Muscle of arm (tissue), 12 donors: ENCODE results near the gene CCDC194. TPM values are rescaled to one million over a fixed set of nuclear protein-coding genes. Genes with fewer than 3 reads are reported as not detected.
A peak's percentile ranks its signal among the peaks of the same experiment; 100 is the strongest.
"Not testable (repeated sequence)": the region's sequence is repeated elsewhere in the genome, so short reads cannot be mapped to it uniquely, and the experiment has no call there.

ENCODE experiments used
- DNase-seq: peaks from one replicate; pipeline ENCODE4 v3.0.0-alpha.2; 2013
- polyA plus RNA-seq, 12 donors: library from polyadenylated mRNA; unstranded; fragments of 120-200 nt; gene quantifications; one replicate each; pipeline ENCODE4 v1.2.1, GENCODE V29; 2013; ENCODE audit not compliant: insufficient read length in 12 of 12

Gene CCDC194
- polyA plus RNA-seq, 12 donors: not detected

DNA sequence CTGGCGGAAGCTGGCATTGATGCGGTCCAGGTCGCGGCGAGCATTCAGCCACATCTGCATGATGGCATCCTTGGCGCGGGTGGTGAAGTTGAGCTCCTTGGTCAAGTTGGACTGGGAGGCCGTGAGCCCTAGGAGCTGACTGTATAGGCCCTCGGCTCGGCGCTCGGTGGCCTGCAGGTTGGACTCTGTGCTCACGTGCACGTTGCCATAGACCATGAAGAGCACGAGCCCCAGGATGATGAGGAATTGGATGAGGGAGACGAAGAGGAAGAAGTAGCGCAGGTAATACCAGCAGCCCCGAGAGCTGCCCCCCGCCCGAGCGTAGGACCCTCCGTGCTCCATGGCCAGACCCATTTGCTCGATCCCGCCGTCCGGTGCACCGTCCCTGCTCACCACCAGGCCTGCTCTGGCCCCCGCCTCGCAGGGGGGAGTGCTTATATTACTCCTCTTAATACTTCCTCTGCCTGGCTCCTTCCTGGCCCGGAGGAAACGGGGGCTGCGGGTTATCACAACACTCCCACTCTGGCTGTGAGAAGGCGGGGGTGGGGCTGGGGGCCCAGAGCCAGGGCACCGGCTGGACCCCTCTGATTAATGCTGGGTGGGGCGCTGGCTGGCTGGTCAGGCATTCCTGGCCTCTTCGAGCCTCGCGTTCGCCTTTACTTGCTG is 16.9 kb downstream of the CCDC194 start, which contains the start of gene PLVAP:
PLVAP (minus strand) TSS at position 408 of the 666 bp plus-strand sequence; CDS start at position 354, 54 bp downstream.
- DNase-seq: no peak

DNA sequence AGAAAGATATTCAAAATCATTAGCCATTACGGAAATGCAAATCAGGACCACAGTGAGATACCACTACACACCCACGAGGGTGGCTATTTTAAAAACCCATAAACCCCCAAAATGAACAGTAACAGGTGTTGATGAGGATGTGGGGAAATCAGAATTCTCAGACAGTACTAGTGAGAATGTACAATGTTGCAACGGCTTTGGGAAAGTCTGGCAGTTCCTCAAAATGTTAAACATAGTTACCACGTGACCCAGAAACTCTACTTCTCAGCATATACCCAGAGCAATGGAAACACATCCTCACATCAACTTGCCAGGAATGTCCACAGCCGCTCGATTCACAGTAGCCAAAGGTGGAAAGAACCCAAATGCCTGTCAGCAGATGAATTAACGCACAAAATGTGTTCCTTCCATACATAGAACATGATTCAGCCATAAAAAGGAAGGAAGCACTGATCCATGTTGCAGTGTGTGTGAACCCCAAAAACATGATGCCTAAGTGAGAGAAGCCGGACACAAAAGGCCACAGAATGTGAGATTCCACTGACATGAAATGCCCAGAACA is 23.9 kb downstream of the CCDC194 start:
- DNase-seq: peak; percentile 53

DNA sequence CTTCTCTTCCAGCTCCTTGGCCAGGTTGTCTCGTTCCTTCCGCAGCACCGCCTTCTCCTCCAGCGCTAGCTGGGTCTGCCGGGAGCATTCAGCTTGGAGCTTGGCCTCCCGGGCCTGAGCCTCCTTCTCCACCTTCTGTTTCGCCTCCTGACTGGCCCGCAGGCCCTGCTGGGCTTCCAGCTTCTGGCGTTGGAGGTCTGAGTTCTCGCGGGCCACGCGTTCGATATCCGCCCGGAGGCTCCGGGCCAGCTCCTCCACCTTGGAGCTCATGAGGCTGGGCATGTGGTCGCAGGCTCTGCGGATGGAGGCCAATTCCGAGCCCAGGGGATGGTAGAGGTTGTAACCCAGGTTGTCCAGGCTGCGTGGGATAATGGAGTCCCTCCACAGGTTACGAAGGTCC is 28.6 kb downstream of the CCDC194 start:
- no peak for DNase-seq

DNA sequence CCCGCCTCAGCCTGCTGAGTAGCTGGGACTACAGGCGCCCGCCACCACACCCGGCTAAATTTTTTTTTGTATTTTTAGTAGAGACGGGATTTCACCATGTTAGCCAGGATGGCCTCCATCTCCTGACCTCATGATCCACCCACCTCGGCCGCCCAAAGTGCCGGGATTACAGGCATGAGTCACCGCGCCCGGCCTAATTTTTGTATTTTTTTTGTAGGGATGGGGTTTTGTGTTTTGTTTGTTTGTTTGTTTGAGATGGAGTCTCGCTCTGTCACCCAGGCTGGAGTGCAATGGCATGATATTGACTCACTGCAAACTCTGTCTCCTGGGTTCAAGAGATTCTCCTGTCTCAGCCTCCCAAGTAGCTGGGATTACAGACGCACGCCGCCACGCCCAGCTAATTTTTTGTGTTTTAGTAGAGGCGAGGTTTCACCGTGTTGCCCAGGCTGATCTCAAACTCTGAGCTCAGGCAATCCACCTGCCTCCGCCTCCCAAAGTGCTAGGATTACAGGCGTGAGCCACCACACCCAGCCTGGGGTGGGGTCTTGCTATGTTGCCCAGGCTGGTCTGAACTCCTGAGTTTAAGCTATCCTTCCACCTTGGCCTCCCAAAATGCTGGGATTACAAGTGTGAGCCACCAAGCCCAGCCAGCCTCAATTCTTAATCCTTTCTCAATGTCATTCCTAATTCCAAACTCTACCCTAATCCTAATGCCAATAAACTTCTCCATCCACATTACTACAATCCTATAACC is 30.0 kb downstream of the CCDC194 start:
- not testable (repeated sequence) for DNase-seq

DNA sequence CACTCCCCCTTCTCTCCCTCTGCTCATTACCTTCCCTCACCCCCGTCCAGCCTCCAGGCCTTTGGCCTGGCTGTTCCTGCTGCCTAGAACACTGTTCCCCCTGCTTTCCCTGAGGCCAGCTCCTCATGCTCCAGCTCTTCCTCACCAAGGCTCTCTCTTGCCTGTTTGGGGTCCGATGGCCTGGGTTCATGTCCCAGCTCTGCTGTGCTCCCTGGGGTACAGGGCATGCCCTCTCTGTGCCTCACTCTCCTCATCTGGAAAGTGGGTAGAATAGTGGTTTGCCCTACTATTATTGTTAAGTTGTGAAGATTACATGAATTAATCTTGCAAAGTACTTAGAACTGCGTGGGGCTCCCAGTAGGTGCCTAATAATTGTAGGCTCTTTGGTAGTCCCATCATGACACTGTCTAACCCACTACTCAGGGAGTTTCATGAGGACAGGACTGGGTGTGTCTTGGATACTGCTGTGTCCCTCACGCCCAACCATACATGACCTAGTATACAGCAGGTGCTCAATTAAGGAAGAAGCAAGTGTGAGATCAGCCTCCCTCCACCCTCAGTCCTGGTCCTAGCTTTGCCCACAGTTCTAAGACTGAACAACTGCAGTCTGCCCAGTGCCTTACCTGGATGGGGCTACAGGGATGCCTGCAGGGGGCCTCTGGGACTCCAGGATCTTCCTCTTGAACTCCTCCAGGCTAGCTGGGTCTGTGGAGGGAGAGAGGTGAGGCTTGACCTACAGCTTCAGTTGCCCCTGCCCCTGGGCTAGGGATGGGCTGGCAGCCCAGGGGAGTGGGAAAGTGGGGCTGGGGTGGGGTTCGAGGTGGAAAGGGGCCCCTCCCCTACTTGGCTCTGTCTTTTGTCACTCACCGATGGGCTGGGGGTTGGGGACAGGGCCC is 33.8 kb downstream of the CCDC194 start:
- DNase-seq: no peak

DNA sequence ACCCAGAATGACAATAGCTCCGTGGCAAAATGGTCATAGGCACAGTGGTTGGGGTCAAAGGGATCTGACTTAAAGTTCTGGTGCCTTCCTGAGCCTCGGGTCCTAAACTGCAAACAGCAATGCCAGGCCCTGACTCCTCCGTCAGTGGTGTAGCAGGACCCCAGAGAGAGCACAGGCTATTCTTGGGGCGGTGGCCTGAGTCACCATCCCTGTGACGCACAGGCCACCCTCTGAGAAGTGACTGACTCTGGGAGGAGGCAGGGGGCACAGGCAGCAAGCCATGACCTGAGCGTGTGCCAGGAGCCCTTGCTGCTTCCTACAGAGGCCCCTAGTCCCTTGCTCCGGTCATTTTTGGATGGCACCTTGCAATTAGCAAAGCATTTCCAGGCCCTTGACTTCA is 35.6 kb downstream of the CCDC194 start:
- DNase-seq: no peak

DNA sequence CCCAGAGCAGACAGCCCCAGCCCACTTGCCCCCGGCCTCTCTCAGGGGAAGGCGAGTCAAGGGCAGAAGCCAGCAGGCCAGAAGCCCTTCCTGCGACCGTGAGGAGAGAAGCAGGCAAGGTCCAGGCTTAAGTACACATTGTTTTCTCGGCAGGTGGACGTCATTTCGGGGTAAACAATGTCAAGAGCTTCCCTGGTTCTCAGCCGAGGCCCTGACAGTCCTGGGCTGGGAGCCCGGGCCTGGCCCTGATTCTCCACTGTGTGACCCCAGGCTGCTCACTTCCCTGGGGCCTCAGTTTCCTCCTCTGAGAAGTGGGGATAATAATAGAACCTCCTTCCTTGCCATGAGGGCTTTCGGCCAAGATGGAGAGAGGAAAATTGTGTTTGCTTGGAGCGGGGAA is 36.3 kb downstream of the CCDC194 start:
- no peak for DNase-seq

DNA sequence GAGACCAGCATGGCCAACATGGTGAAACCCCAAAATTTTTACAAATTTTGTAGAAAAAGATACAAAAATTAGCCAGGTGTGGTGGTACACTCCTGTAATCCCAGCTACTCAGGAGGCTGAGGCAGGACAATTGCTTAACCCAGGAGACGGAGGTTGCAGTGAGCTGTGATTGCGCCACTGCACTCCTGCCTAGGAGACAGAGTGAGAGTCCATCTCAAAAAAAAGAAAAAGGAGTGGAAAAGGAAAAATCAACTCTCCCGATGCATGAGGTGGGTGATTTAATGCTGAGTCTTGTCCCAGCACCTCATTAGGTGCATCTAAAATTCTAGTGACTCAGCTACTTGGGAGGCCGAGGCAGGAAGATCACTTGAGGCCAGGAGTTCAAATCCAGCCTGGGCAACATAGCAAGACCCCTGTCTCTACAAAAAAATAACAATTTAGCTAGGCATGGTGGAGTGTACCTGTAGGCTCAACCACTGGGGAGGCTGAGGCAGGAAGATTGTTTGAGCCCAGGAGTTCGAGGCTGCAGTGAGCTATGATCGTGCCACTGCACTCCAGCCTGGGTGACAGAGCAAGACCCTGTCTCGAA is 36.8 kb downstream of the CCDC194 start:
- DNase-seq: no peak

DNA sequence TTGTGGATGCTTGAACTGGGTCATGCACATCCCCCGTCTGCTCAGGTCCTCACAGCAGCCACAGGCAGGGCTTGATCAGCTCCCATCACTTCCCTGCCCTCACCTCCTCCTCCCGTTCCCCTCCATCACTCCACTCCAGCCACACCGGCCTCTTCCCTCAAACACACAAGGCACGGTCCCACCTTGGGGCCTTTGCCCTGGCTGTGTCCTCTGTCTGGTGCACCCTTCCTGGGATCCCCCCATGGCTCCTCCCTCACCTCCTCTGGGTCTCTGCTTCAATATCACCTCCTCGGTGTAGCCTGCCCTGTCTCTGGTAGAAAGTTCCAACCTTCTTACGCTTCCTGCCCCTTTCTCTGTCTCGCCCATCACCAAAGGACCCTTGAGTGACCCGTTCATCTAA is 40.6 kb downstream of the CCDC194 start:
- DNase-seq: no peak

DNA sequence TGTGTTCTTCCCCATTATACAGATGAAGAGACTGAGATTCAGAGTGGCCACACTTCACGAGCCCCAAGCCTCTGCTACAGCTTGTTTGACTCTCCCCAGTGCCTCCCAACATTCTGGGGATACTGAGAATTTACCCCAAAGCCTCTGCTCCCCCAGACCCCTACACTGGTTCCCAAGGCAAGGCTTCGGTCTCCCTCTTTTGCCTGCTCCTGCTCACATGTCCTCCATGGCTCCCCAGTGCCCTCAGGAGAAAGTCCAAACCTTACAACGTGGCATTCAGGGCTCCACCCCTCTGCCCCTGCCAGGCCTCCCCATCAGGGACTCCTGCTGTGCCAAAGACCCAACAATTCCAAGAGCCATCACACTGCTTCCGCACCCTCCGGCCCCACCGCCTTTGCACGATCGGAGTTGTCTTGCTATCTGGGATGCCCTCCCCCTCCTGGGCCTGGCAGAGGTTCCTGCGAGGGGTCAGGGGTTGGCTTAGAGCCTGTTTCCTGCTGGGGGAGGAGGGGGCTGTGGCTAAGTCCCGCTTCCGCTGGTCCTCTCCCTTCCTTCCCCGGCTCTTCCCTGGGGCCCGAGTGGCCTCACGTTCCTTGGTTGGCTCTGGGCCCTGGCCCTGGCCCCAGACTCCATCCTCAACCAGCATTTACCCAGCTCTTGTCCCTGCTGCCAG is 41.3 kb downstream of the CCDC194 start:
- DNase-seq: no peak

DNA sequence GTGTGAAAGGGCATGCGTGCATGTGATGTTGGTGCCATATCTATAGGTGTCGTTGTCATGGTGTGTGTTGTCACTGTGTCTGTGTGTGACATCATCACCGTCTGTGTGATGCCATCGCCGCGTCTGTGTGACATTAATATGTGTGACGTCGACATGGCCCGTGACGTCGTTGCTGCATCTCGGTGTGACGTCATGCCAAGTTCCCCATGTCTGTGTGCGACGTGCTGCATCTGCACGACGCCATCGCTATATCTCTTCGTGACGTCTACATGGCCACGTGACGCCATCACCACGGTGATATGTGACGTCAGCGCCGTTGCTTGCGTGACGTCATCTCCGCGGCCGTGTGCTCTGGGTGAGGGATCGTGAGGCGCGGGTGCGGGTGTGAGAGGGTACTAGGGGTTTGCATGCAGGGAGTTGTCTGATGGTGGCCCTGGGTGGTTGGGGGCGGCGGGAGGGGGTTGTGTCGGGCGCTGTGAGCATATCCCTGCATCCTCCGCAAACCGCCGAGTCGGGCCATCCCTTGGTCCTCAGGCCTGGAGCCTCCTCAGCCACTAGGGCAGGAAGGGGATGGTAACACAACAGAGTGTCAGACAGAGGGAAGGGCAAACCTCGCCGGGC is 42.1 kb downstream of the CCDC194 start:
- DNase-seq: no peak

DNA sequence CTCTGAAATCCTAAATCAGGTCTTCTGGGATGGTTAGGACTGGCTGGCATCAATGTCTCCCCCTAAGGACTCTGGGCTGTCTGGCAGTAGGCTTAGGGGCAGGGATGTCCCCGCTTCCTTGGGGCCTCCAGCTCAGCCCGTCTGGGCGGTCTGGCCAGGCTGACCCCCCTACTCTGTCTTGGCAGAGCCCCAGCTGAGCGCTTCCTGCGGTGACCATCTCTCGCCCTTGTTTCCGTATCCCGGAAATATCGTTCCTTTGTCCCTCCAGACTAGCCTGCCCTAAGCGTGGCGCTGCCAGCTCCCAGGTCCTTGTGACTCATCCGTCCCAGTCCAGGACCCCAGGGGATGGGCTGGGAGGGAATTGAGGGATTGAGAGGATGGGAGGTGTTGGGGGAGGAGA is 45.3 kb downstream of the CCDC194 start:
- DNase-seq: peak; percentile 66

DNA sequence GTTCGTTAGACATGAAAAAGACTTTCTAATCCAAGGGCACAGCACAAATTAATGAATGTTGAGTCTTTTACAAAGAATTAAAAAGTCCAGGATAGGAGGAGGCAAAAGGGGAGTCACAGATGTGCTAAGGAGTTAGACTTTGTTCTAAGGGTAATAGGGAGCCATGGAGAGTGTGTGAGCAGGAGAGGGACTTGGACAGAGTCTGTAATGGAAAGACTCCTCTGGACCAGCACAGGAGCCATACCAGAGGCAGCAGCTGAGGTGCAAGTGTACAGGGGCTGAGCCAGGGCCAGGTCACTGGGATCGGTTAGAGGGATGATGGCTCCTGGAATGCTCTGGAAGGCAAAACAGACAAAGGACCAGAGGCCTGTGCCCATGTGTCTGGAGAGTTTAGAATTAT is 46.1 kb downstream of the CCDC194 start:
- no peak for DNase-seq

DNA sequence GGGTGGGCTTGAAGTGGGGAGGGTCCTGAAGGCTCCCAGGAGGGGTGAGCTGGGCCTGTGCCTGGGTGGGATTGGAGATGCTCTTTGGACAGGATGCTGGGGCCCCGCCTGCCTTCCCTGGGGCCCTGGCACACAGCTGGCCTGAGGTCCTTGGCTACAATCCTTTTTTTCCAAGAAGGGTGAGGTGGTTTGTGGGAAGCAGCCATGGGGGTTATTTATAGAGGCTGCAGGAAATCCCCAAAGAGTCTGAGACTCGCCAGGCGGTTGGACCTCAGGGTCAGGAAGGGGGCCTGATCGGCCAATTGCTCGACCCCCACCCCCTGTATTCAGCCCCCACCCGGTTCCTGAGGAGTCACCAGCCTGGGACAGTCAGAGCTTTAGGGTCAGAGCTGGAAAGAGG is 46.6 kb downstream of the CCDC194 start:
- no peak for DNase-seq

DNA sequence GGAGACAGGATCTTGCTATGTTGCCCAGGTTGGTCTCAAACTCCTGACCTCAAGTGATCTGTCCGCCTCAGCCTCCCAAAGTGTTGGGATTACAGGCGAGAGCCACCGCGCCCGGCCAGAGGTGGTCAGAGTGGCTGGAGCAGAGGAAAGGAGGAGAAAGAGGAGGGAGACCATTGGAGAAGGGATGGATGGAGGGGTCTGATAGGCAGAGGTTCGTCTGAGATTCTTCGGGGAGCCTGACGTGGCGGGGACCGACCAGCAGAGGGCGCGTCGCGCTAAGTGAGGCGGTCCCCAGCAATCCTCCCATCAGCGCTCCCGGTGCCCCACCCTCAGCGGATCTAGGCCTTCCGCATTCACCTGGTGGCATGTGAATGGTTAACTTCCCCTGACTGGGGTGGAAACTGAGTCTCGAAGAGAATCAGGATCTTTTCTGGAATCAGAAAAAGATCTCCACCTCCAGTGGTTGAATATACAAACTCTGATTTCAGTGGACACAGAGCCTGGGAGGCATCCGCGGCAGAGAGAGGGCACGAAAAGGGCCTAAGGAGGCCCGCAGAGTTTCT is 47.8 kb downstream of the CCDC194 start:
- DNase-seq: peak; percentile 73

DNA sequence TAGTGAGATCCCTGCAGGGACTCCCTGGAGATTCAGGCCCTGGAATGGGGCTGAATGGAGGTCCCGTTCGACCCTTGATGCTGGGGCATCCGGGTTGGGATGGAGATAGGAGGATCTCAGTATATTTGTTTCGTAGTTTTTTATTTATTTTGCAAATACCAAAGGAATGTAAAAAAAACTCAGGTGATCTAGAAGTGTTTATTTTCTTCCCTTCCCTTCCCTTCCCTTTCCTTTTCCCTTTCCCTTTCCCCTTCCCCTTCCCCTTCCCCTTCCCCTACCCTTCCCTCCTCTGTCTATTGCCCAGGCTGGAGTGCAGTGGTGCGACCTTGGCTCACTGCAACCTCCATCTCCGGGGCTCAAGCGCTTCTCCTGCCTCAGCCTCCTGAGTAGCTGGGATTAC is 52.2 kb downstream of the CCDC194 start:
- DNase-seq: no peak

DNA sequence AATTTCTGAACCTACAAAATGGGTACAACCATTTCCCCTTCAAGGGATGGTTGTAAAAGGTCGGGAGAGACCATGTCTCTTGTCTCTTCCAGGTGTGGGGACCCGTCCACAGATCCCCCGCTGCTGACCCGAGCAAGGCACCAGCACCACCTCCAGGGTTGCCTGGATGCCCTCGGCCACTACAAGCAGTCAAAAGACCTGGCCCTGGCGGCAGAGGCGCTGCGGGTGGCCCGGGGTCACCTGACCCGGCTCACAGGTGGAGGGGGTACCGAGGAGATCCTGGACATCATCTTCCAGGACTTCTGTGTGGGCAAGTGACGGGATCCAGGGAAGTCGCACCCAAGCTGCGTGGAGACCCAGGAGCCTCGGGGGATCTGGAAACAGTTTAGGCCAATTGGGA is 52.6 kb downstream of the CCDC194 start:
- DNase-seq: no peak

DNA sequence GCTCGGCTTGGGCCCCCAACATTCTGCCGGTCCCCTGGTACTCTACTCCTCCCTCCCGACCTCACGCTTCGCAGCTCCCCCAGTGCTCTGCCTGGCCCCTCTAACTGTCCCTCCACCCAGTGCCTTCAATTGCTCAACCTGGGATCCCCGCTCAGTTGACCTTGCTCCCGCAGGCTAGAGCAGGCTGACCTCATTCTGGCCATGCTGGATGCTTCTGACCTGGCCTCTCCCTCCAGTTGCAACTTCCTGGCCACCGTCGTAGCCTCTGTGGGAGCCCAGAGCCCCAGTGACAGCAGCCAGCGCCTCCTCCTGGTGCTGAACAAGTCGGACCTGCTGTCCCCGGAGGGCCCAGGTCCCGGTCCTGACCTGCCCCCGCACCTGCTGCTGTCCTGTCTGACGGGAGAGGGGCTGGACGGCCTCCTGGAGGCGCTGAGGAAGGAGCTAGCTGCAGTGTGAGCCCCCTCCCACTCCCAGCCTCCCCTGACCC is 53.1 kb downstream of the CCDC194 start:
- no peak for DNase-seq
